Measurements from ENCODE around the gene TMEM59.

DNA sequence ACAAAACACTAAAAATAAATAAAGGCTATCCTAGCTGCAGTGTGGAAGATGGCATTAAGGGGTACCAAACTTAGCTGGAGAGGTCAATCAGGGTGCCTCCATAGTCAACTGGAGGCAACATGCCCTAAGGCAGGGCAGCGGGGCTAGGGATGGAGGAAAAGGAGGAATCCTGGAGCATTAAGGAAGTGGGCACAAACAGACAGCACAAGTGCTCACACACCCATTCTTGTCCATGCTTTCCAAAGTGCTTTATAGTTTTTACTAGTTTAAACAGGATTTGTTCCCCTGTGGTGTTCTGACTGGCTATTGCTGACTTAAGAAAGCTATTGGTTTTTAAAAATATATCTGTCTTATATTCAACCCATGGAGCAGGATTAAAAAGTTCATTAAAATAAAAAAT, 33.8 kb upstream of the TMEM59 start:
- TF ChIP-seq CTCF (IDR thresholded peaks at IDR 0.05; ENCODE audit: insufficient read depth, low read length, poor library complexity, severe bottlenecking), result no peak
- no peak for TF ChIP-seq EZH2phosphoT487 (conservative IDR thresholded peaks at IDR 0.05; ENCODE audit: low read length)
